ENCODE data around the gene PRR13. TPM values are rescaled to one million over a fixed set of nuclear protein-coding genes. Genes with fewer than 3 reads are reported as not detected.

PRR13 gene
- total and polyA plus RNA-seq, 2 donors (not counting 3 experiments of a cell fraction or from before 2014, with no cell fraction given): 68.9 to 139 TPM

DNA sequence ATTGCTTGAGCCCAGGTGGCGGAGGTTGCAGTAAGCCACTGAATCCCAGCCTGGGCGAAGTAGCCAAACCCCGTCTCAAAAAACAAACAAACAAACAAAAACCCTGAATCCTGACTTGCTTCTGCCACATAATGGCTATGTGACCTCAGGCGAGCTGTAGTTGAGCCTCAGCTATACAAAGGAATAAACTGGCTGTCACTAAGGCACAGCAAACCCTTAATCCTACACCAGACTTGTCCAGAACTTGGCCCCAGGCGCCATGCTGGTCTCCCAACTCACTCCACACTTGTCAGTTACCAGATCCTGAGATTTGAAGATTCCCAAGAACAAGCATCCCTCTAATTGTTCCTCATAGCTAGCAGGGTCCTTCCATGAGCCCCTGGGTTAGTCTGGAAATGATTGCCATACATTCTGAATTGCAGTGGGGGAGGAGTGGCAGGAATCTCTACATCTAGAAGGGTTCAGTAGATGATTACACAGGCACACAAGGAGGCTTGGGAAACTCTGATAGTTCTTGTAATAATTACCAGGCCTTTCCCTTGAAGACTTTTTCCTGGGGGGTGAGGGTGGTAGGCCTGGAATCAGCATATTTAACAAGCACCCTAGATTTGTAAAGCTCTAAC is 47.8 kb downstream of the PRR13 start:
- H3K4me3 ChIP-seq (replicated peaks in 1 of 3; ENCODE audit: insufficient read depth in 1 of 3, low read depth in 1 of 3, low read length in 3 of 3): no peak overlapping the region
- dilution Hi-C loops (cut with MboI; ENCODE audit: extremely low pct_ligation_motif_present, low sequenced_read_pairs): no loop called here
- H3K27ac ChIP-seq (ENCODE audit: insufficient read depth, low read depth, low read length): no peak overlapping the region
- H3K79me2 ChIP-seq (ENCODE audit: control insufficient read depth, insufficient read depth, low read length): no peaks in the 10 kb centered on the region
- ChIA-PET CTCF (interaction anchor here (1.0 to 1.4 kb wide), 3 partner anchors 10 to 13 kb away, joined by 3 to 4 read pairs (median 4); partner anchors contain the start of genes MAP3K12 and TARBP2), POLR2A (interaction anchor here (1.6 kb wide), 1 partner anchor 12 kb away, joined by 7 read pairs; the partner anchor contains the start of gene TARBP2)
- no peaks in the 10 kb centered on the region for H3K27me3 ChIP-seq (ENCODE audit: control insufficient read depth in 2 of 2, insufficient read depth in 2 of 2, low read length in 2 of 2)
- H2AFZ ChIP-seq (ENCODE audit: low read depth, low read length): no peak overlapping the region
- no peak overlapping the region for H3K4me2 ChIP-seq (ENCODE audit: insufficient read depth, low read length)
- H3K9me3 ChIP-seq (replicated peaks; ENCODE audit: control insufficient read depth, insufficient read depth, low read length): no peaks in the 10 kb centered on the region
- TF ChIP-seq EZH2 (IDR thresholded peaks at IDR 0.05; ENCODE audit: borderline replicate concordance, low read depth, low read length, severe bottlenecking) (no peak), FOS (IDR thresholded peaks at IDR 0.05; ENCODE audit: borderline replicate concordance, insufficient read depth, low read length) (no peak), MAX (IDR thresholded peaks at IDR 0.05; ENCODE audit: insufficient read depth, insufficient read length) (no peak), POLR2A (IDR thresholded peaks at IDR 0.05; ENCODE audit: low read depth, low read length) (no peak), GATA2 (IDR thresholded peaks at IDR 0.05; ENCODE audit: insufficient read depth, insufficient read length, low read depth, low read length) (no peak), JUN (IDR thresholded peaks at IDR 0.05; ENCODE audit: borderline replicate concordance, insufficient read depth, insufficient read length, low read depth) (no peak), POLR2AphosphoS5 (IDR thresholded peaks at IDR 0.05; ENCODE audit: insufficient read depth, low read depth, low read length) (no peak), MYC (IDR thresholded peaks at IDR 0.05; ENCODE audit: low read depth, low read length) (no peak)
- BruUV-seq (replicated peaks): no TSS peak
- no peaks in the 10 kb centered on the region for H4K20me1 ChIP-seq (replicated peaks; ENCODE audit: control insufficient read depth, extremely low read depth, insufficient read depth, low read length)
- DNase-seq (ENCODE audit: low read depth, low spot score) (no peak), FAIRE-seq (no peak)
- H3K36me3 ChIP-seq (ENCODE audit: control insufficient read depth in 2 of 2, extremely low read depth in 1 of 2, insufficient read depth in 2 of 2, low read length in 2 of 2): peaks cover 0 to 19% of the 10 kb centered on the region in 2 experiments
- peaks cover 11% of the 10 kb centered on the region for H3K4me1 ChIP-seq (ENCODE audit: control insufficient read depth, extremely low read depth, insufficient read depth, low read length)
- H3K9ac ChIP-seq (replicated peaks; ENCODE audit: extremely low read depth, insufficient read depth, low read length): no peak overlapping the region
- intact Hi-C loops (cut with micrococcal nuclease): no loop called here
- no peaks in the 10 kb centered on the region for H3K9me1 ChIP-seq (replicated peaks; ENCODE audit: control insufficient read depth, extremely low read depth, insufficient read depth, low read length)
